HG03064 (cell line): ENCODE results near the gene TTC9B.
"Not testable (repeated sequence)": the region's sequence is repeated elsewhere in the genome, so short reads cannot be mapped to it uniquely, and the experiment has no call there.

Experiments used
- ATAC-seq: cut with Tn5 transposase; IDR thresholded peaks from one replicate; pipeline ENCODE4 v1.9.1; 2021; ENCODE audit warnings: low read depth; ENCODE audit not compliant: unreplicated experiment

The TTC9B gene

DNA sequence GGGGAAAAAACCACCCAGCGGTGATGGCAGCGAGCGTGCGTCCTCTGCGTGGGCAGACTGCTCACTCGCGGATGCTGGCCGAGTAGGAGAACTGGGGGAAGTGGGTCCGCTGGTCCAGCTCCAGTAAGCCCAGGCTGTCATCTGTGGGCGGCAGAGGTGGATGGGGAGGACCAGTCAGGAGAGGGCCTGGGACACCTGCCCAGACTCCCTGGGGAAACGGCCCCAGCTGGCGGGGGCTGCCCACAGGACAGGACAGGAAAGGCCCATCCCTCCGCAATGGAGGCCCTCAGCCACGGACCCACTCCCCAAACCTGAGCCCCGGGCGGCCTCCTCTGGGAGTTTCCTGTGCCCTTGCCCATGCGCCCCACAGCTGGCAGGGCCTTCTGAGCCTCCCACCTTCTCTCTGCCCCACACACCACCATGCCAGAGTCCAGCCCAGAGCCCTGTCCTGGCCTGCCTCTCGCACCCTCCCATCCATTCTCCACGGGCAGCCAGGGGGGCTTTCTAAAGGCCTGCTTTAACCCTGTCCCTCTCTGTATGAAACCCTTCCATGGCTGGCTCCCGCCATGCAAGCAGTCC lies 15.7 kb upstream of the TTC9B start:
- no peak for ATAC-seq

DNA sequence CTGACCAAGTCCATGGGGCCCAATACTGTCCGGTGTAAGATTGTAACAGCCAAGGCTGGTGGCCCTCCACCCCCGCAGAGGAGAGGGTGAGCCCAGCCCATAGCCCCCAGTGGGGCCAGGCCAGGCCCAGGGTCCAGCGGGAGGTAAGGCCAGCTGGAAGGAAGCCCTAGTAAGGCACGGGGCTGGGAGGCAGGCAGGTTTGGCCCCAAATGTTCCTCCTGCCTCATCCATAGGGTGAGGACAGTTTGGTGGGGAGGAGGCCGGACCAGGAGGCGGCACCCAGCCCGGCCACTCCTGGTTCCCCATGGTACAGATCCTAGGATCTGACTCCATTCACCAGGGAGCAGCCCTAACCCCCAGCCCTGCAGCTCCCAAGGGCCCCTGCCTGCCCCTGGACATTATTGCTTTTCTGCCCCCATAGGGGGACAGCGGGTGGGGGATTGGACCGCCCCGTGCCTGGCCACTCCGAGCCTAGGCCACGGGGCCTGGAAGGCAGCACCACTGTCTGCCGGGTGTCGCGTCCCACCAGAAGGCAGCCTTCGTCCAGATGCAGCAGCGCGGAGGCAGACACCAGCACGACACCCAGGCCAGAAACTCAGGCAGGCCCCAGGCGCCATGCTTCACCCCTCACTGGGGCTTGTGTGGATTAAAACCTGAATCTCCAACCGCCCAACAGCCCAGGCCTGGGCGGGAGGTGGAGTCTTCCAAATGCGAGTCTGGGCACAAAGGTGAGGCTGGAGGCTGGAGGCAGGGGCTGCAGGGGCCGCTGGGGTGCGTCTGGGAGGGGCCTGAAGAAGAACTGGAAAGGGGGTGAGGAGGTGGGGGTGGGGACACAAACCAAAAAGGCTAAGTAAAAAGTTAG lies 15.0 kb upstream of the TTC9B start:
- no peak for ATAC-seq

DNA sequence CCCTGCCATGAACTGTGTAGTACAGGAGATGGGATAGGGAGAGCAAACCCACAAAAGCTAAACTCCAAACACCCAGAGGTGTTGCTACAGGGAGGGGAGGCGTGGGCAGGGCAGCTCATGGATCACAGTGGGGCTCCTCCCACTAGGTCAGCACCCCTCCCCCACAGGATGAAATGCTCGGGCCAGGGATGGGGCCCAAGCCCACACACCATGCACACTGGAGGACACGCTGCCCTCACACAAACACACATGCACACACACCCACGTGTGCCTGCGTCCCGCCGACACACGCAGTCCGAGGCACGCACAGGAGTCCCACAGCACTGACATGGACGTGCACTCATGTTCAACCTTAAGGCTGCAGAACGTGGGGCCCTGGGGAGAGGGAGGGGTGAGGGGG lies 14.3 kb upstream of the TTC9B start:
- no peak for ATAC-seq

DNA sequence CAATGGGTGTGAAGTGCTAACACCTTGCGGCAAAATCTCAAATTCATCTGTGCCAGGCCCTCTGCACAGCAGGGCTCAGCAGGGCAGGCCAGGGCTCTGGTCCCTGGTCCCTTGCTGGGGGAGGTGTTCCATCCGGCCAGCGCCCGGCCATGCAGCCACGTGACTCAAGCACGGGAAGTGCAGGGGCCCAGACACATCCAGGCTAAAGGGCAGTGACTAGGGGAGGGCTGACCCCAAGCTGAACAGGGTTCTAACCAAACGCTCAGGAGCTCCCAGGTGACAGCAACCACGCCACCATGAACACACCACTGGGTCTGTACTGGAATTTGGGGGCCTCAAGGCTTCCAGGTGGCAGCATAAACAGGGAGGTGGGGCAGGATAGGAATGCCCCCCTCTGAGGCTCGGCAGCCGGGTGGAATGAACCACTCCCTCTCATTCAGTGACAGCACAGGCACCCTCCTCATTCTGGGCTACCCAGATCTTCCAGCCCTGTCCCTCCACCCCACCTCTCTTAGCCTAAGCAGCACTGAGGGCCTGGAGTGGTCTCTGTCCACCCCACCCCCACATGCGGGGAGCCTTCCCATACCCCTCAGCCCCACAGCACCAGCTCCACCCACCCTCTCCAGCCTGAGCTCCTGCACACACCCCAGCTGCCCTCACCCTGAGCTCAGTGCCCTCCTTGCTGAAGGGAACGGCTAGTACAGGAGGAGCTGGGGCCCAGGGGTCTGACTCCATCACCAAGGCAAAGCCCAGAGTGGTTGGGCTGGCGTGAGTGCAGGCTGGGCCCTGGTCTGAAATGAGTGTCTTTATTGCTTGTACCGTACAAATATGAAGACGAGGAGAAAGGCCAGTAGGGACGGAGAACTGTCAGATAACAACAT lies 13.6 kb upstream of the TTC9B start:
- no peak for ATAC-seq

DNA sequence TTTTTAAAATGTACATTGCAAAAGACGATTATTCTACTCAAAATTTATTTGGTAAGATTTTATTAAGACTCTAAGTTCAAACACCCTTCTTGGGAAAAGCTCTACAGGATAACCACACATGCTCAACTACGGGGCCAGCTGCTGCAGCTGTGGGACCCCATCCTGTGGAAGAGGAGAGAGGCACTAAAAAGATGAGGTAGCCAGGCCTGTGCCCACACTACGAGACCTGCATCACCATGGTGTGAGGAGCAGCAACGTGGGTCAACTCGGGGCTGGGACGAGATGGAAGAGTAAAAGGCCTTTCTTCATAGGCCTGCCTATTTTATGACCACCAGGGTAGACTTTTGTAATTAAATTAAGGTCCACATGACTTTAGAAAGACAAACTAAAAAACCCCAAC lies 12.9 kb upstream of the TTC9B start:
- no peak for ATAC-seq

DNA sequence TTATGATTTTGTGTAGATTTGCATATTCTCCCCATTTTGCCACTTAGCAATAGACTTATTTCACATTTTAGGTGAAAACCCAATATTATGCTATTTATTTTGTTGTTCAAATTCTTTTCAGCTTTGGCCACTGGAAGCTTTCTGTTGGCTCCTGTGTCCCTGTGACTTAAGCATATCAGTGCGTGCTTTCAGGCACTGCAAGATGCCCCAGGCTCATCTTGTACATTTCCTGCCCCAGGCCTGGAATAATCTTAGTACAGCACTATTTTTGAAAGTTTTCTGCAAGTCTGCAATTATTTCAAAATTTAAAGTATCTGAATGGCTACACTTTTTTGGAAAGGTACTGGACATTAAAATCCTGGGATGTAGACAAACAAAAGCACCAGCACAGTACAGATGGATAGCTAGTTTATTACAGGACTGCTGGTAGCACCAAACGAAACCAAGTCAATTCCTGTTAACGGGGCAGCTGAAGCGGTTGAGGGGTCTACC lies 11.8 kb upstream of the TTC9B start:
- ATAC-seq = no peak

DNA sequence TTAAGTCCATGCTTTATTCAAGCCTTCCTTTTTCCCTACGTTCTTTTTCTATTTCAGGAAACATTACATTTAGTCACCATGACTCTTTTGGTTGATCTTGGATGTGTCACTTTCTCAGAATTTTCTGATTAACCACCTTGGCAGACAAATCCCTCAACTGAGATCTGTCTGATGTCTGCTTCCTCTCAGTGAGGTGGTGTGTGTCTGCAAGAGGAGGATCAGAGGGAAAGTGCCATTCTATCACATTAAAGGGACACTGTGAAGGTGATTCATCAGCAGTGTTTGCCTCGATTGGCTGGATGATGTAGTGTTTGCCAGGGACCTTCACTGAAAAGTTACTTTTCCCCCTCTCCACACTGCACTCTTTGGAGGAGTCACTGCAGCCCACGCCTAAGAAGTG lies 11.3 kb upstream of the TTC9B start:
- ATAC-seq = no peak

DNA sequence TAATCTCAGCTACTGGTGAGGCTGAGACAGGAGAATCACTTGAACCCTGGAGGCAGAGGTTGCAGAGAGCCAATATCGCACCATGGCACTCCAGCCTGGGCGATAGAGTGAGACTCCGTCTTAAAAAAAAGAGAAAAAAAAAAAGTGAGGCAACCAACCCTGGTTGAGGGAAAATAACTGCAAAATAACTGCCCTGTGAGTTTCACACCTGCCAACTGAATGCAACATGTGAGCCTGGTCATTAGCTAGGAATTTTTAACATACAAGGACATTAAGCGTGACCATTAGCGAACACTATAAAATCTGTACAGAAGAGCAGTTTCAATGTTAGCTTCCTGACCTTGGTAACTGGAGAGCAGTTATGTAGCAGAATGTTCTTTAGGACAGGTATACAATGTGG lies 10.7 kb upstream of the TTC9B start:
- no peak for ATAC-seq

DNA sequence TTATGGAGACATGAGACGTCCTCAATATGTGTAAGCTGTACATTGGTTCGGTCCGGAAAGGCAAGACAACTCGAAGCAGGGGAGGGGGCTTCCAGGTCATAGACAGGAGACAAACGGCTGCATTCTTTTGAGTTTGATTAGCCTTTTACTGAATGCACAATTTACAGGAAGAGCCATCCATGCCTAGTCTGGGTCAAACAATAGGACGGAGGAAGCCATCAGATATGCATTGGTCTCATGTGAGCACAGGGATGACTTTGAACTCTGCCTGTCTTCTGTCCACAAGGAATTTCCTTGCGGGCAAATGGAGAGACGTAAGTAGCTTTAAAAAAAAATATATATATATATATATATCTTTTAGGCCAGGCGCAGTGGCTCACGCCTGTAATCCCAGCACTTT lies 10.2 kb upstream of the TTC9B start:
- ATAC-seq = no peak

DNA sequence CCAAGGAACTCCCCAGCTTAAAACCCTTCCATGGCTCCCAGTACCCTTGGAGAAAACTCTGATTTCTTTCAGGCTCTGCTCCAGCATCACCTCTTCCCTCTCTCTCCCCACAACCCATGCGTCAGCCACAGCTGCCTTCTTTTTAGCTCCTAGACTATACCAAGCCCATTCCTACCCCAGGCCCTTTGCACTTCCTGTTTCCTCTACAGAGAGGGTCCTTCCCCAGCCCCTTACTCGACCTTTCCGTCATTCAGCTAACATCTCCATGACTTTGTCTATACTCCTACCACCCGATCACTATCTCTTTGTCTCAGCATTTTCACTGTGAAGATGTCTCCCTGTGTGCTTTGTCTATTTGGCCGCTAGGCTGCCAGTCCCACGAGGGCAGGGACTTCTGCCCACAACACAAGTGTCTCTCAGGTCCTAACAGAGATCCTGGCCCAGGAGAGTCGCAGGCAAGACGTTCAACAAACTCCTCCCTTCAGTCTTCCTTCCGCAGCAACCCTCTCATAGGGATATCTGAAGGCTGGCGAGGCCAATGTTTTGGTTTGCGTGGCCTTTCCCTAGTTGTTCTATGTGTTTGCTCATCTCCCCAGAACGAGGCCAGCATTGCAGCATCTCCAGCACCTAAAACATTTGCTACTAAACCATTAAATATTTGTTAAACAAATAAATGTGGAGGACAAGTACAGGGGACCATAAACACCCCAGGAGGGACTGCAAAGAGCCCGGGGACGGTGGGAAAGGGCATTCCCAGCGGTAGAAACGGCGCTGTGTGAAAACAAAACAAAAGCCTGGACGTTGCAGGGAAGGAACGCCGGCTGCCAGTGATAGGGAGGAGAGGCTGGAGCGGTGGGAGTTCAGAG lies 7.5 kb upstream of the TTC9B start:
- ATAC-seq = no peak

DNA sequence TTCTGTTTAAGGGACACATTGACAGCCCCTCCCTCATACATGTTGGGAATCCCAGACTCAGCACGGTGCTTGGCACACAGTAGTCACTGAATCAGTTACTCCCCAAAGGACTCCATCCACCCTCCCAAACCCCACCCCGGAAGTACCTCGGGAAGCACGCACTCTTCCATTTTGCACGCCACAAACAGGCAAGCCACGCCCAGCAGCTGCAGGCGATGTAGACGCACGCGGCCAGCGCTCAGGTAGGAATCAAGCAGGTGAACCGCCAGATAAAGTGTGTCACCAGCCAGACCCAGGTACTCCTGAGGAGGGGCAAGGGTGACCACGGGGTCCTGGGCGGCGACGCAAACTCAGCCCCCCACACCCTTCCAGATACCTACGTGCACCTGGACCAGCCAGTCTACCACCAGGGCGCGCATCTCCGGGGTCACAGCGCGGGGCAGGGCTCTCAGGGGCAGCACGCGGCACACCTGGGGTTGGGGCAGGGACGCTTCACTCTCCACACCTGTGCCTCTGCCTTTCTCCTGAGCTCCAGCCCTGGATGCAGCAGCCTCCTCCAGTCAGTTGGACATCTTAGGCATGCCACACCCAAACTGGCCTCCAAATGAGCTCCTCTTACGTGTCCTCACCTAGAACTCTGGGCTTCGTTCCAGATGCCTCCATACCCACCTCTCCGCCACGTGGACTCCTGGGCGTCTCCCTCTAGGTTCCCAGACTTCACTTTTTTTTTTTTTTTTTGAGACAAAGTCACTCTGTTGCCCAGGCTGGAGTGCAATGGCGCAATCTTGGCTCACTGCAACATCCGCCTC lies 6.4 kb upstream of the TTC9B start:
- ATAC-seq = no peak

DNA sequence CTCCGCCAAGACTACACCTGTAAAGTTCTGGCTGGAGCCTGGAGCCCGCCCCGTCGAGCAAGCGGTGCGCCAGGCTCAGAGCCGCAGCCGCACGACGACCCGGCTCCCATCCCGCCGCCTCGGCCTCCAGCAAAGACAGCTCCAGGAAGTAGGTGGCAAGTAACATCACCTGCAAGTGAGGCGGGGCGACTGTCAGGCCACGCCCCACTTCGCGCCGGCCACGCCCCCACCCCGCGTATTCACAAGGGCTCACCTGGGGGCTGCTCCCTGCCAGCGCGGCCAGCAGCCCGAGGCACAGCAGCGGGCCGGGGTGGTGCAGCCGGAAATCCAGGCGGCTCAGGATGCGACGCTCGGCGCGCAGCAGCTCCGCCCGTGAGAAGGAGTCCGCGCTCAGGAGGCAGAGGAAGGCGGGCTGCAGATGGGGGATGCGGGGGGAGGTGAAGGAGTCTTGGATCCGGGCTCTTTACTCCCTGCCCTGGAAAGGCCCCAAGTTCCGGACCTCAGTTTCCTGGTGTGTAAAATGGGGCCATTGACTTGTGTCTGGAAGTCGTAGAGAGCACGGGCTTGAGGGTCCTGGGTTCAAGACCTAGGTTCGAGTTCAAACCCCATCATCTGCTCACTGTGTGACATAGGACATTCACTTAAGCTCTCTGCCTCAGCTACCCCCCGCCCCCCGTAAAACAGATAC lies 5.1 kb upstream of the TTC9B start:
- no peak for ATAC-seq

DNA sequence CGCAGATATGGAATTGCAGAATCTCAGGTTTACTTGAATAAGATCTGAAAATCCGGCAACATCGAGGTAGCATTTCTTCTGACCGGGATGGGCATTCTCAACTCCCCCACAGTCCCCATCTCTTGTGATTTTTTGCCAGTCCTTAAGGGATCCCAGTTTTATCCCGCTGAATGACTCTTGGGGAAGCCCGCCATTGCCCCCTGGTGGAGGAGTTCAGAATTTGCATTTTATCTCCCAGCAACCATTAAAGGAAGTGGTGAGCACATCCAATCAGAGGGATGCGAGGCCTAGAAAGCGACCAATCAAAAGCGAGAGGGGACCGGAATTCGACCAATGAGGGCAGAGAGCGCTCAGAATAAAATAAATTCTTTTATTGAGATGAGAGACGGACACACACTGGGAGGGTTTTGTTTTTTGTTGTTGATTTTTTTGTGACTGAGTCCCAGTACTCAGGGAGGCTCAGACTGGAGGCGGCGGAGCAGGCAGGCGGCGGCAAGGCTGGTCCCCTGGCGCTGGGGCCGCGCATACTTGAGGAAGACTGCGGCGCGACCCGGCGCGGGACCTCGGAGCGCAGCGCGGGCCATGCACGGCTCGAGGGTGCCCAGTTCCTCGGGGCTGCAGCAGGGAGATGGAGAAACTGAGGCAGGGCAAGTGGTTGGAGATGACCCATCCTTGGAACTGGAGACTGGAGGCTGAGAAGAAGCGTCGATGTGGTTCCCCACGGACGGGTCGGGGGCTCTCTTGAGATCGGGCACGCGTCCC lies 3.9 kb upstream of the TTC9B start:
- no peak for ATAC-seq

DNA sequence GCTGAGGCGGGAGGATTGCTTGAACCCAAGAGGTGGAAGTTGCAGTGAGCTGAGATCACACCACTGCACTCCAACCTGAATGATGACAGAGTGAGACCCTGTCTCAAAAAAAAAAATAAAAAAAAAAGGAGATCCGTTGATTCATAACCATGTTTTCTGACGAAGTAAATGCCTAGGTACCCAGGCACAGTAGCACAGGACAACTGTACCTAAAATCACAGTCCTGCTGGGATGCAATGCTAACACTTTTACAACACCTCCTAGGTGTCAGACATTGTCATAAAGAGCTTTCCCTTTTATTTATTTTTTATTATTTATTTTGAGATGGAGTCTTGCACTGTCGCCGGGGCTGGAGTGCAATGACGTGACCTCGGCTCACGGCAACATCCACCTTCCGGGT lies 2.5 kb upstream of the TTC9B start:
- ATAC-seq = no peak

DNA sequence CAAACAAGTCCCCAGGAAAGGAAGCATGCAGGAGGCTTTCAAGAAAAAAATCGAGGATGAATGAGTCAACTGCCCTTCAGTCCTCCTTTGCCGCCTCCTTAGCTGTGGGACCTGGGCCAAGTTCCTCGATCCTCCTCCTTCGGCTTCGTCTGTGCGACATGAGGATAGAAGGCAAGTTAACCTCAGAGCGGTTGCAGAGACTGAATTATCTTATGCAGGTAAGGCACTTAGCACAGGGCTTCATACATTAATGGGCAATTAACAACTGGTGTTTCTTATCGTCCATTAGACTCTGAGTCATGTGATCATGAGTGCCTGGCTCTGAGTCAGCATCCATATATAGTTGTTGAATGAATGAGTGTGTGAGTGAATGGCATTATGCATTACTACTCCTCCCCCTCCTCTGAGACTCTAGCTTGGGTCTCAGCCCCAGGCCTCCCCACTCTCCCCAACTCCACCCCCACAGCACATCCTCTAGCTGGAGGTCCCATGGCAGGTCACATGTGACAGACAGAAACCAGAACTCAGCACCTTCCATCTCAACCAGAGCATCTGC lies 1.6 kb upstream of the TTC9B start:
- no peak for ATAC-seq

DNA sequence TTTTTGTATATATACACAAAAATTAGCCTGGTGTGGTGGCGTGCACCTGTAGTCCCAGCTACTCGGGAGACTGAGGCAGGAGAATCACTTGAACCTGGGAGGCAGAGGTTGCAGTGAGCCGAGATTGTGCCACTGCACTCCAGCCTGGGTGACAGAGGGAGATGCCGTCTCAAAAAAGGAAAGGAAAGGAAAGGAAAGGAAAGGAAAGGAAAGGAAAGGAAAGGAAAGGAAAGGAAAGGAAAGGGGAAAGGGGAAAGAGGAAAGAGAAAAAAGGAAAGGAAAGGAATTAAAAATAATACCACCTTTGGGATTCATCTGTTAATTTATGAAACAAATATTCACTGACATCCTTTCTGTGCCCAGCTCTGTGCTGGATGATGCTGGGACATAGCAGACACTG lies 845 bp upstream of the TTC9B start:
- ATAC-seq = not testable (repeated sequence)

DNA sequence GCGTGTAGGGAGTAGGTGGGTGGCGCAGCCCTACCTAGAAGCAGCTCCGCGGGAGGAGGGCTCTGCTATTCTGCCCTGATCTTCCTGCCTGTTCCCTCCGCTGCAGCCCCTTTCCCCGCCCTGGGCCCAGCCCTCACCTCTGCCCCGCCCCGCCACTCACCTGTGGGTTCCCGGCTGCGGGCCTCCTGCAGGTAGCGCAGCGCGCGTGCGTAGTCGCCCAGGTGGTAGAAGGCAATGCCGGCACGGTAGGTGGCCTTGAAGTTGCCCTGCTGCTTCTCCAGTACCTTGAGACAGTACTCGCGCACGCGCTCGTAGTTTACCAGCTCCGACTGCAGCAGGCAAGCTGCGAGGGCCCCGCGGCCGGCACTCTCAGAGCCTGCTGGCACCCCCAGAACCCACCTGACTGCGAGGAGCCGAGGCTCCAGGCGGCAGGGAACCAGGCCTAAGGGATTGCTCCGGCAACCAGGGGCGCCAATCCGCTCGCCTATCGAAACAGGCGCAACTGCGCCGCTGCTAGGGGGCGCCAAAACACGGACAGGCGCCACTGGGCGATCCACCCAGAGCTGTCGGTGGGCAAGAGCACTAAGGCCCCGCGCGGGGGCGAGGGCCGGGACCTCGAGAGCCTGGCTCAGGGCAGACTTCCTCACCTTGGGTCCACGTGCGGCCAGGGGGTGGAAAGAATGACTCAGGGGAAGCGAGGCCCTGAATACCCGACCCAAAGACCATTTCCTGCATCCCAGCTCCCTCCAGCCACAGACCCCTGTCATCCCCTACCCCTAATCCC lies 965 bp downstream of the TTC9B start:
- ATAC-seq = no peak
